IMR-90 (cell line): Measurements from ENCODE around the gene PHC1. TPM values are rescaled to one million over a fixed set of nuclear protein-coding genes. Genes with fewer than 3 reads are reported as not detected.

Source experiments
- ATAC-seq: fragments of 200-7000 bp; cut with Tn5 transposase; 2 replicates; pipeline ENCODE4 v1.9.1; 2020; ENCODE audit warnings: low read depth, mild to moderate bottlenecking, moderate library complexity
- BruUV-seq: library from RNA; stranded (reverse); fragments of 400-500 nt; replicated peaks from 2 replicates; lab custom pipeline; 2021; lab: Mats Ljungman, UMichigan
- CTCF ChIA-PET: fragments of 300-600 bp; formaldehyde crosslinking; extraction: SDS; loops from one replicate; lab custom pipeline; 2021; ENCODE audit warnings: antibody characterized with exemption; lab: Yijun Ruan, JAX
- POLR2A ChIA-PET: fragments of 300-600 bp; sonication (Branson Sonifier 250); formaldehyde crosslinking; loops from one replicate; lab custom pipeline; 2022; ENCODE audit warnings: antibody characterized with exemption; ENCODE audit not compliant: unreplicated experiment; lab: Charles Lee
- DNase-seq: peaks from one replicate; pipeline ENCODE4 v3.0.0; 2013
- H2AFZ ChIP-seq: replicated peaks from 2 replicates; pipeline ENCODE3; 2013; ENCODE audit warnings: low read length, mild to moderate bottlenecking; ENCODE audit not compliant: poor library complexity
- H2AK5ac ChIP-seq: 2 replicates; pipeline ENCODE4 v1.6.1; 2013; ENCODE audit warnings: low read depth, low read length, inconsistent platforms
- H2AK9ac ChIP-seq: replicated peaks from 2 replicates; pipeline ENCODE3; 2013; ENCODE audit warnings: mild to moderate bottlenecking, low read depth, low read length, moderate library complexity; ENCODE audit not compliant: poor library complexity
- H2BK120ac ChIP-seq: 2 replicates; pipeline ENCODE4 v1.6.1; 2013; ENCODE audit warnings: low read depth, low read length, inconsistent platforms
- H2BK15ac ChIP-seq: 3 replicates; pipeline ENCODE4 v1.6.1; 2013; ENCODE audit warnings: low read depth, low read length, inconsistent platforms
- H2BK20ac ChIP-seq: 2 replicates; pipeline ENCODE4 v1.6.1; 2013; ENCODE audit warnings: low read depth, mild to moderate bottlenecking, inconsistent platforms, low read length, moderate library complexity
- H2BK5ac ChIP-seq: 2 replicates; pipeline ENCODE4 v1.6.1; 2013; ENCODE audit warnings: mild to moderate bottlenecking, low read depth, low read length, inconsistent platforms; ENCODE audit not compliant: poor library complexity, severe bottlenecking
- H3K14ac ChIP-seq: replicated peaks from 2 replicates; pipeline ENCODE4 v1.6.1; 2013; ENCODE audit warnings: low read depth, low read length, inconsistent platforms
- H3K18ac ChIP-seq: 2 replicates; pipeline ENCODE4 v1.6.1; 2013; ENCODE audit warnings: low read depth, low read length, control low read depth
- H3K23ac ChIP-seq: 2 replicates; pipeline ENCODE4 v1.6.1; 2013; ENCODE audit warnings: low read depth, low read length, inconsistent platforms
- H3K27ac ChIP-seq: 2 replicates; pipeline ENCODE4 v1.5.1; 2013; ENCODE audit warnings: mild to moderate bottlenecking, control low read depth, low read length; ENCODE audit not compliant: insufficient read depth
- H3K27me3 ChIP-seq: 2 replicates; pipeline ENCODE4 v1.6.1; 2013; ENCODE audit warnings: low read length; ENCODE audit not compliant: control insufficient read depth, insufficient read depth
- H3K36me3 ChIP-seq: 2 replicates; pipeline ENCODE4 v1.6.1; 2013; ENCODE audit warnings: low read length, mixed read lengths; ENCODE audit not compliant: control insufficient read depth, insufficient read depth
- H3K4ac ChIP-seq: 2 replicates; pipeline ENCODE4 v1.6.1; 2013; ENCODE audit warnings: low read depth, low read length, inconsistent platforms
- H3K4me1 ChIP-seq: 2 replicates; pipeline ENCODE4 v1.6.1; 2013; ENCODE audit warnings: low read length, mixed read lengths; ENCODE audit not compliant: control insufficient read depth, insufficient read depth
- H3K4me2 ChIP-seq: 2 replicates; pipeline ENCODE4 v1.6.1; 2013; ENCODE audit warnings: low read depth, mild to moderate bottlenecking, control low read depth, low read length, moderate library complexity
- H3K4me3 ChIP-seq: 2 replicates; pipeline ENCODE4 v1.5.1; 2013; ENCODE audit warnings: low read depth, mild to moderate bottlenecking, control low read depth, low read length, moderate library complexity; ENCODE audit not compliant: insufficient read depth
- H3K56ac ChIP-seq: 2 replicates; pipeline ENCODE4 v1.6.1; 2013; ENCODE audit warnings: low read length, inconsistent platforms; ENCODE audit not compliant: insufficient read depth; ENCODE audit errors: extremely low read depth
- H3K79me1 ChIP-seq, 2 experiments: 2 replicates each; pipeline ENCODE4 v1.6.1; 2013; ENCODE audit warnings: low read length in 2 of 2, inconsistent platforms in 1 of 2, low read depth in 1 of 2
- H3K9ac ChIP-seq: 2 replicates; pipeline ENCODE4 v1.6.1; 2013; ENCODE audit warnings: low read depth, low read length, control low read depth
- H3K9me1 ChIP-seq: 2 replicates; pipeline ENCODE4 v1.6.1; 2013; ENCODE audit warnings: low read length, inconsistent platforms; ENCODE audit not compliant: insufficient read depth
- H3K9me3 ChIP-seq: 2 replicates; pipeline ENCODE4 v1.6.1; 2013; ENCODE audit warnings: low read length; ENCODE audit not compliant: control insufficient read depth, insufficient read depth
- H4K20me1 ChIP-seq: 2 replicates; pipeline ENCODE4 v1.6.1; 2013; ENCODE audit warnings: low read length, inconsistent platforms; ENCODE audit not compliant: insufficient read depth
- H4K5ac ChIP-seq: 2 replicates; pipeline ENCODE4 v1.6.1; 2013; ENCODE audit warnings: mild to moderate bottlenecking, low read depth, low read length, control low read depth
- H4K8ac ChIP-seq, 2 experiments: 2 replicates each; pipeline ENCODE4 v1.6.1; 2013; ENCODE audit warnings: low read depth in 2 of 2, low read length in 2 of 2, control low read depth in 1 of 2, inconsistent platforms in 1 of 2
- H4K91ac ChIP-seq: 2 replicates; pipeline ENCODE4 v1.6.1; 2013; ENCODE audit warnings: low read depth, low read length, inconsistent platforms; ENCODE audit not compliant: insufficient read depth
- BHLHE40 ChIP-seq: fragments of 150-350 bp; IDR thresholded peaks from 2 replicates; pipeline ENCODE4 v1.6.1; 2016; ENCODE audit warnings: mild to moderate bottlenecking, low read depth, low read length
- FOS ChIP-seq: fragments of 150-350 bp; IDR thresholded peaks from 2 replicates; pipeline ENCODE4 v1.6.1; 2016; ENCODE audit warnings: low read depth, low read length
- MAFK ChIP-seq: IDR thresholded peaks from 2 replicates; pipeline ENCODE4 v1.6.1; 2012; ENCODE audit warnings: low read depth, low read length, improper control_type of control experiment
- MAZ ChIP-seq: IDR thresholded peaks from 2 replicates; pipeline ENCODE4 v1.6.1; 2012; ENCODE audit warnings: low read depth, mild to moderate bottlenecking, low read length, improper control_type of control experiment, moderate library complexity, borderline replicate concordance
- POLR2A ChIP-seq: IDR thresholded peaks from 2 replicates; pipeline ENCODE4 v1.6.1; 2012; ENCODE audit warnings: mild to moderate bottlenecking, low read depth, low read length
- RAD21 ChIP-seq: IDR thresholded peaks from 2 replicates; pipeline ENCODE4 v1.6.1; 2012; ENCODE audit warnings: low read length, improper control_type of control experiment
- RFX5 ChIP-seq: IDR thresholded peaks from 2 replicates; pipeline ENCODE4 v1.8.0; 2012; ENCODE audit warnings: low read depth, mild to moderate bottlenecking, low read length, moderate library complexity
- SMC3 ChIP-seq: fragments of 150-350 bp; IDR thresholded peaks from 2 replicates; pipeline ENCODE4 v1.6.1; 2016; ENCODE audit warnings: low read depth, mild to moderate bottlenecking, antibody characterized with exemption, low read length, moderate library complexity
- WGBS, 2 experiments: methylation state at CpG; one replicate each; pipeline versions ENCODE4 v1.1.5 to v1.1.7; 2013; ENCODE audit warnings: missing lambda C conversion rate in 2 of 2; ENCODE audit not compliant: insufficient read length in 1 of 2; ENCODE audit errors: extremely low coverage in 2 of 2; 5-methylcytosine and 5-hydroxymethylcytosine counted together
- dilution Hi-C: fragments of 300-500 bp; cut with HindIII; formaldehyde crosslinking; loops from one replicate; pipeline ENCODE4 v1.14.3; 2018; ENCODE audit warnings: low sequenced_read_pairs; ENCODE audit not compliant: unreplicated experiment
- in situ Hi-C: fragments of 300-500 bp; cut with MboI; formaldehyde crosslinking; loops from 3 replicates; pipeline ENCODE4 v1.14.3; 2019; ENCODE audit warnings: low sequenced_read_pairs, inconsistent platforms, mixed read lengths
- intact Hi-C: fragments of 100-400 bp; cut with micrococcal nuclease; formaldehyde crosslinking; loops from 2 replicates; pipeline ENCODE4 v1.10.0; 2022
- polyA plus RNA-seq, 3 experiments: library from polyadenylated mRNA; depleted of rRNA; stranded (reverse); fragments of >200 nt; gene quantifications; 2 replicates each; pipeline ENCODE4 v1.2.3, GENCODE V29; 2012; ENCODE audit warnings: low replicate concordance in 1 of 3
- total RNA-seq: library from RNA; depleted of rRNA; stranded (reverse); fragments of >200 nt; gene quantifications from 2 replicates; pipeline ENCODE4 v1.2.3, GENCODE V29; 2012
- TF ChIP-seq, protein P1 (sequence below): conservative IDR thresholded peaks from 2 replicates; pipeline ENCODE4 v1.5.1; 2012; ENCODE audit warnings: mild to moderate bottlenecking, low read depth, low read length, improper control_type of control experiment
- TF ChIP-seq, protein P2 (sequence below): fragments of 150-350 bp; IDR thresholded peaks from 2 replicates; pipeline ENCODE4 v1.6.1; 2017; ENCODE audit warnings: mild to moderate bottlenecking, antibody characterized with exemption, low read length, low read depth

PHC1 gene
- total and polyA plus RNA-seq, 2 of the 4 experiments (the other 2 are of a cell fraction): 9.1 to 23.1 TPM

DNA sequence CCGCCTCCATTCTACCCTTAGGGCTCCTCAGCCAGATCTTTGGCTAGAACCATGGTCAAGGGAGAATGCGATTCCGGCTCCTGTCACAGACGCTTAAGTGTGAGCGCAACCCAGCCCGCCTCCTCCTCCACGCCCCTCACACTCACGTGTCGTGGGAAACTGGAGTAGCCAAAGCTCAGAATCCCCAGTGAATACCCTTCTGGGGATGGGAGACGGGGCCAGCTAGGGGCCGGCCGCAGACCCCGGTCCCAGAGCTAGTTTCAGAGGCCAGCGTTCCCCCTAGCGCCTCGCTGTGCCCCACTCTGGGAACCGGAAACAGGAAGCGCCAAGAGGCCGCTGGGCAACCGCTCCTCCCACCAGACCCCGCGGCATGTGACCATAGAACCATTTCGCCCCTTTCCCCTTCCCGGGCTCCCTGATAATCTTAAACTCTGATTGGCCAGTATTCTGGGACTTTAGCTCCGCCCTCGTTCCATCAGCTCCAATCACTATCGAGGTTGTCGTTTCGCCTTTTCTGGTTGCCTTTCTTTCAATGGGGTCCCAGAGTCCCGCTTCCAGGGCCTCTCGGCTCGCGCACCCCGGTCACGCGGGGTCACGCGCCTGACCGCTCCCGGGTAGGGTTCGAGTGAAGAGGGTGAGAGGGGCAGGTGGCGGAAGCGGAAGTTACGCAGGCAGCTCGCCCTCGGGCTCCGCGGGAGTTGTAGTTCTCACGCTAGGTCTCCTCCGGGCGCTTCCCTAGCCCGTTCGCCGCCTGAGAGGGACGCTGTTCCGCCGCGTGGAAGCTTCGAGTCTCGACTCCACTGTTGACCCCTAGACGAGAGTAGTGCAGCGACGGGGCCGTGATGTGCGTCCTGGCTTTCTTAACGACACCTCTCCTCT lies 35.3 kb downstream of the PHC1 start, which contains the start of gene M6PR (continued):
- TF ChIP-seq, protein P1, sequence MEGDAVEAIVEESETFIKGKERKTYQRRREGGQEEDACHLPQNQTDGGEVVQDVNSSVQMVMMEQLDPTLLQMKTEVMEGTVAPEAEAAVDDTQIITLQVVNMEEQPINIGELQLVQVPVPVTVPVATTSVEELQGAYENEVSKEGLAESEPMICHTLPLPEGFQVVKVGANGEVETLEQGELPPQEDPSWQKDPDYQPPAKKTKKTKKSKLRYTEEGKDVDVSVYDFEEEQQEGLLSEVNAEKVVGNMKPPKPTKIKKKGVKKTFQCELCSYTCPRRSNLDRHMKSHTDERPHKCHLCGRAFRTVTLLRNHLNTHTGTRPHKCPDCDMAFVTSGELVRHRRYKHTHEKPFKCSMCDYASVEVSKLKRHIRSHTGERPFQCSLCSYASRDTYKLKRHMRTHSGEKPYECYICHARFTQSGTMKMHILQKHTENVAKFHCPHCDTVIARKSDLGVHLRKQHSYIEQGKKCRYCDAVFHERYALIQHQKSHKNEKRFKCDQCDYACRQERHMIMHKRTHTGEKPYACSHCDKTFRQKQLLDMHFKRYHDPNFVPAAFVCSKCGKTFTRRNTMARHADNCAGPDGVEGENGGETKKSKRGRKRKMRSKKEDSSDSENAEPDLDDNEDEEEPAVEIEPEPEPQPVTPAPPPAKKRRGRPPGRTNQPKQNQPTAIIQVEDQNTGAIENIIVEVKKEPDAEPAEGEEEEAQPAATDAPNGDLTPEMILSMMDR: peak; percentile 59

DNA sequence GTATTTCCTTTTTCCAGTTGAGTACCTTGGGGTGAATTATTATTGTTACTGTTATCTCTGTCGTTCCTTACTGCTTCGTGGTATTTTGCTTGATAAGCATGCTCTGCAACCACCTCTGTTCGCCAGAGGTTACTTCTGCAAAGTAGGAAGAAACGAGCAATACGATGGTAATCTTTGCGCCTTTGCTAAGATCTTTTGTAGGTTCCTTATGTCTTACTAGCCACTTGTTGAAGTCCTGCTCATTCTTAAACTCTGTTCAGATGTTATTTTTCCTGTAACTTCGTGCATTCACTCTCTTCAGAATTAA lies 35.9 kb downstream of the PHC1 start:
- Histone ChIP-seq H2BK120ac (peak overlapping the region; percentile 35), H2BK5ac (peak overlapping the region; percentile 72), H3K23ac (peak overlapping the region; percentile 78), H3K4ac (peak overlapping the region; percentile 68; the same call in 1 of the 2 replicates), H2AFZ (peak overlapping the region; percentile 98), H2AK5ac (no peak overlapping the region), H4K20me1 (peaks cover 18% of the 10 kb centered on the region; the same call in 1 of the 2 replicates), H3K4me3 (peak overlapping the region; percentile 64), H3K9me3 (no peaks in the 10 kb centered on the region), H4K8ac (peak overlapping the region; percentile 69 to 83), H3K27me3 (no peaks in the 10 kb centered on the region), H3K36me3 (peaks cover 3% of the 10 kb centered on the region), H3K14ac (peak overlapping the region; percentile 84), H2BK15ac (0 out of 3 replicates have a peak overlapping the region, but pooled peaks have one; percentile 17), H3K18ac (peak overlapping the region; percentile 33; the same call in 1 of the 2 replicates), H2BK20ac (no peak overlapping the region), H3K79me1 (peaks cover 7 to 35% of the 10 kb centered on the region in 2 experiments; a peak in 3 of 4 replicates), H3K27ac (peak overlapping the region; percentile 77), H3K4me1 (no peaks in the 10 kb centered on the region), H3K4me2 (peak overlapping the region; percentile 84), H3K56ac (peak overlapping the region; percentile 85), H2AK9ac (no peak overlapping the region), H4K5ac (peak overlapping the region; percentile 46), H3K9ac (peak overlapping the region; percentile 85), H3K9me1 (no peaks in the 10 kb centered on the region; the same call in 1 of the 2 replicates), H4K91ac (peak overlapping the region; percentile 62; the same call in 1 of the 2 replicates)
- ATAC-seq (peak; percentile 3), DNase-seq (no peak)
- ChIA-PET CTCF (interaction anchor here (0.8 to 1.0 kb wide), 2 partner anchors 10 to 37 kb away, joined by 3 read pairs; no protein-coding TSS in a partner anchor), POLR2A (no interaction called here)
- in situ Hi-C loops (no loop called here), intact Hi-C loops (no loop called here), dilution Hi-C loops (no loop called here)
- 0% methylated on average over 1 of the region's 7 CpGs; no CpG with 5 or more reads in 1 of the 2 experiments for WGBS, 2 experiments
- BruUV-seq: no TSS peak
- TF ChIP-seq FOS: no peak
- no peak for TF ChIP-seq SMC3
- TF ChIP-seq RFX5: no peak
- no peak for TF ChIP-seq POLR2A
- TF ChIP-seq BHLHE40: no peak
- no peak for TF ChIP-seq MAZ
- TF ChIP-seq, protein P2, sequence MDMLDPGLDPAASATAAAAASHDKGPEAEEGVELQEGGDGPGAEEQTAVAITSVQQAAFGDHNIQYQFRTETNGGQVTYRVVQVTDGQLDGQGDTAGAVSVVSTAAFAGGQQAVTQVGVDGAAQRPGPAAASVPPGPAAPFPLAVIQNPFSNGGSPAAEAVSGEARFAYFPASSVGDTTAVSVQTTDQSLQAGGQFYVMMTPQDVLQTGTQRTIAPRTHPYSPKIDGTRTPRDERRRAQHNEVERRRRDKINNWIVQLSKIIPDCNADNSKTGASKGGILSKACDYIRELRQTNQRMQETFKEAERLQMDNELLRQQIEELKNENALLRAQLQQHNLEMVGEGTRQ: no peak
- no peak for TF ChIP-seq MAFK
- no peak for TF ChIP-seq RAD21
- TF ChIP-seq, protein P1: no peak
